Measurements from ENCODE around the gene CST8. TPM values are rescaled to one million over a fixed set of nuclear protein-coding genes. Genes with fewer than 3 reads are reported as not detected.
"Not testable (repeated sequence)": the region's sequence is repeated elsewhere in the genome, so short reads cannot be mapped to it uniquely, and the experiment has no call there.

Gene CST8
- total RNA-seq, 1 donor from 2014 or later = not detected

DNA sequence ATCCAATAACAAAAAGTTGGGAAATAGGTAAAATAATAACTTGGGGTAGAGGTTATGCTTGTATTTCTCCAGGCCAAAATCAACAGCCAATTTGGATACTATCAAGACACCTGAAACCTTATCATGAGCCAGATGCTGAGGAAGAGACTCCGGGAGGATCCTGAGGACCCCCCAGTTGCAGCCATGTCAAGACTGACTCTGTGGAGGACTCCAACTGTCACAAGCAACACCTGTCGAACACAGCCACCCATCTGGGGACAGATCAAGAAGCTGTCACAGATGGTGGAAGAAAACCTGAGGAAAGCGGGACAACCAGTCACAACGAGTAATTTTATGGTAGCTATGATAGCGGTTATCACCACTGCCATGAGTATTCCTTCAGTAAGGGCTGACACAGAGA, 18.6 kb upstream of the CST8 start:
- intact Hi-C loops (cut with DNase I); DNase-seq (ENCODE audit: low spot score): not testable (repeated sequence)

DNA sequence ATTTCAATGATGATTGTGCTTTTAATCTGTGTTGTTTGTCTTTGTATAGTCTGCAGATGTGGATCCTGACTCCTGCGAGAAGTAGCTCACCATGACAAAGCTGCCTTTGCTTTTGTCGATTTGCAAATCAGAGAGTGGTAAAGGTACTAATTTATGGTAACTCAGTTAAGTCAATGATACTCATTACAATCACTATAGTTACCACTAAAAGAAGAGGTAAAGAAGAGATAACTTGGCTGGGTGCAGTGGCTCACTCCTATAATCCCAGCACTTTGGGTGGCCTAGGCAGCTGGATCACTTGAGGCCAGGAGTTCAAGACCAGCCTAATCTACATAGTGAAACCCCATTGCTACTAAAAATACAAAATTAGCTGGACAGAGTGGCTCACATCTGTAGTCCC, 17.6 kb upstream of the CST8 start:
- intact Hi-C loops (cut with DNase I); DNase-seq (ENCODE audit: low spot score): not testable (repeated sequence)

DNA sequence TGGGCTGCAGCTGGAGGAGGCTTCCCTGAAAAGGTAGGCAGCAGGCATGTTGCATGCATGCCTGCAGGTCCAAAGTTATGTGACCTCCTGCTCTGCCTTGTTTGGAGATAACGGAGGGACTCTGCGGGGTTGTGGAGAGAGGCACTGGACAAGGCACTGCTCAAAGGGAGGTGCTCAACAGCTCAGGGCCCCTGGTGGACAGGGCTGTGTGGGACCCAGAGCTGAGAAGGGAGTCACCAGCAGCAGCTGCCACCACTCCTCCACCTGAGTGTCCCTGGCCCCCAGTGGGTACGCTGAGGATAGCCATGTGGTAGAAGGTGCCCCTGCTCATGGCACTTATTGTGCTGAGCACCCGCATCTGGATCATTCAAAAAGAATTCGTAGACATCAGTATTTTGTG, 15.5 kb upstream of the CST8 start:
- no peak for DNase-seq (ENCODE audit: low spot score)
- intact Hi-C loops (cut with DNase I) = no loop called here

DNA sequence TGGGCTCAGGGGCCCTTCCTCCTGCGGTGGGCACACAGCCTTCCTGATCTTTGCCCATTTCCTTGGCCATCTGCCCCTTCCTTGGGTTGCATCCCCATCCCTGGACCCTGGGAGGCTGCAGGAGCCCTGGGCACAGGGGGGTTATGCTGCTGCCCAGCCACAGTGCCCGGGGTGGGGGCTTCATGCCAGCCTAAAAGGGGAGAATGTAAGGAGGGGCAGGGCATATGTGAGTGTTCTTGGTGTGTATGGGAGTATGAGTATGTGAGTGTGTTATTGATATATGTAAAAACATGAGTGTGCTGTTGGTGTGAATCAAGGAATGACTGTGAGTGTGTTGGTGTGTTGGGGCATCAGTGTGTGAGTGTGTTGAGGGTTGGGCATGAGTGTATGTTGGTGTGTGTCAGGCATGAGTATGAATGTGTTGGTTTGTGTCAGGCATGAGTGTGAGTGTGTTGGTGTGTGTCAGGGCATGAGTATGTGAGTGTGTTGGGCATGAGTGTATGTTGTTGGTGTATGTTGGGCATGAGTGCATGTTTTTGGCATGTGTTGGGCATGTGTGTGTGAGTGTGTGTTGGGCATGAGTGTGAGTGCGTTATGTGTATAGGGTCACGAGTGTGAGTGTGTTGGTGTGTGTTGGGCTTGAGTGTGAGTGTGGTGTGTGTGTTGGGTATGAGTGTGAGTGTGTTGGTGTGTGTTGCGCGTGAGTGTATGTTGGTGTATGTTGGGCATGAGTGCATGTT, 14.7 kb upstream of the CST8 start:
- intact Hi-C loops (cut with DNase I) = no loop called here
- no peak for DNase-seq (ENCODE audit: low spot score)

DNA sequence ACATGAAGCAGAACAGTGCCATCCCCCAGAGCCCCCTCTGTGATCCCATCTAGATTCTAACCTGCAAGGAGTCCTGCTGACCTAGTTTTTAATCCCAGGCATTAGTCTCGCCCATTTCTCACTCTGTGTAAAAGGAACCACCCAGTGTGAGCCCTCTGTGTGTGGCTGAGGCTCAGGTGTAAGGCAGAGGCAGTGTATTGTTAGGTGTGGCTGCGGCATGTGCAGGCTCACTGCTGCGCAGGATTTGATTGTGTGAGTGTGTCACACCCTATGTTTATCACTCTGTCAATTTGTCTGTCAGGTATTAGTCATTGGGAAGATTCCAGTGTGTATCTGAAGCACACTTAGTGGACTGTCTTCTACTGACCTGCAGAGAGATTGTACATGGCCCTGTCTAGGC, 13.7 kb upstream of the CST8 start:
- DNase-seq (ENCODE audit: low spot score) = no peak
- intact Hi-C loops (cut with DNase I) = no loop called here

DNA sequence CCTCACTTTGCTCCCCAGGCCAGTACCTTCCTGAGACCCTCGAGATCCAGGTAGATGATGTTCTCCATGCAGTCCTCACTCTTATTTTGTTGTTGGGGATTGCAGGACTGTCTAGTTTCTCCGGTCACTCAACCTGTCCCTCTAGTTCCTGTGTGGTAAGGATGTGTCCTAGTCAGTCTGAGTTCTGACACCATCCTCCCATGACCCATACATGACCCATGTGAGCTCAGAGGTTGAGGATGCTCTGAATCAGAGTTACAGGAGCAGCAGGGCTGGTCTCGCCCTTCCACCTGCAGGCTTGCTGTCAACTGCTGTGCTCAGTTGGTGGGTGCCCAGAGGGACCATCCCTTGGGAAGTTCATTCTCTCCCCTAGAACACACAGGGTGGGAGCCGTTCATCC, 11.9 kb upstream of the CST8 start:
- DNase-seq (ENCODE audit: low spot score) = no peak
- intact Hi-C loops (cut with DNase I) = no loop called here

DNA sequence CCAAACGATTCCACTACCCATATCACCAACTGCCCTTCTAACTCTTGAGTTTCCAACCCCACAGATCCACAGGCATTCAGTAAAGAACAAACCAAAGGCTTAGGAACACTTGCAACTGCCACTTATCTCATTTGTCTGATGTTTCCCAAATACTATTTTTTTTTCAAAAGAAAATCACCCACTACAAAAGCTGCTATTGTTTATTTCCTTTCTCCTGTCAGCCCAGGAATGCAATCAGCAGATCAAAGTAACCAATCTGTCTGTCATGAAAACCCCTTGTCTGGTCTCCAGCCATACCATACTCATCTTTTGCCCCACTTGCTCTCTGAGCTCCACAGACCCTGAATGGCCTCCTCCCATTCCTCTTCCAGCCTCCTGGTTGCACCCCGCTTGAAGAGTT, 8.8 kb upstream of the CST8 start:
- intact Hi-C loops (cut with DNase I) = no loop called here
- no peak for DNase-seq (ENCODE audit: low spot score)

DNA sequence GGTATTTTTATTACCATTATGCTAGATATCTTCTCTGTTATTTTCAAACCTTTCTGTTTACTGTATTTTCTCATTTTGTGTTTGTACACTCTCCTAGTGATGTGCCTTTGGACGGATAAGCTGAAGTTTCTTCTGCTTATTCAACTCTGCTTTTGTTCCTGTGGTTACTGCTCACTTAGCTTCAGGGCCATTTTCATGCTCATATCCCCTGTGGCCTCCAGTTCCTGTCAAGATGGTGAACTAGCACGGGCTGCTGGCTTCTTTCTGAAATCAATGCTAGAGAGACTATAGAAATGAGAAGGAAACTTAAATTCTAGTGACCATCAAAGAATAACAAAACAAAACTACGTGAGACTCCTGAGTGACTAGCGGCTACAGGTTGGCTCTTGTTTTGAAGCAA, 6.8 kb upstream of the CST8 start:
- intact Hi-C loops (cut with DNase I) = no loop called here
- DNase-seq (ENCODE audit: low spot score) = no peak

DNA sequence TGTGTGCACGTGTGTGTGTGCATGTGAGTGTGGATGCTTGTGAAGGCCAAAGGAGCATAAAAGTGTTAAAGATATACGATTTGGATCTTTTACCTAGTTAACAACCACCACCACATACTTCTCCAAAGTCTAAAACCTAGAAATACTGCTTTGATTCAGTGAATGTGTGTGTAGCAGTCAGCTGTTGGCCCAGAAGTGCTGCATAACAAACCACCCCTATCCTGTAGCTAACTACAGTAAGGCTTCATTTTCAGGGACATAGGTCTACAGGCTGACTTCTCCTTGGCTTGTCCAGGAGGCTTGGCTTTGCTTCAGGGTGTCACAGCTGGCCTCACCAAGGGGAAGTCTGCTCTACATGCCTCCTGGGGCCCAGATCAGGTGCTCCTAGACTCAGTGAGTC, 2.4 kb upstream of the CST8 start:
- DNase-seq (ENCODE audit: low spot score) = no peak
- intact Hi-C loops (cut with DNase I) = no loop called here

DNA sequence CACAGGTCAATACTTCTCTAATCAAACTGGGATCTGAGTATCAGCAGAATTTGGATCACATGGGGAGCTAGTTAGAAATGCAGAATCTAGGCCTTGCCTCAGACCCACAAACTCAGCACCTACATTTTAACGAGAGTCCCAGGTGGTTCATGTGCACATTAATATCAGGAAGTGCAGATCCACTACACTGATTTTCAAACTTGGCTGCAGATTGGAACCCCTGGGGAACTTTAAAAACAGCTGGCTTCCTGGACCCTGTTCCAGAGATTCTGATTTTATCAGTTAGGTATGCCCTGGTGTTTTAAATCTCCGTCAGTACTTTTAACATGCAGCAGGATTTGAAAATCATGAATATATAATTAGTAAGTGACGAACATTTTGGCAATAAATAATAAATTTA, 1.9 kb upstream of the CST8 start:
- no peak for DNase-seq (ENCODE audit: low spot score)
- intact Hi-C loops (cut with DNase I) = no loop called here

DNA sequence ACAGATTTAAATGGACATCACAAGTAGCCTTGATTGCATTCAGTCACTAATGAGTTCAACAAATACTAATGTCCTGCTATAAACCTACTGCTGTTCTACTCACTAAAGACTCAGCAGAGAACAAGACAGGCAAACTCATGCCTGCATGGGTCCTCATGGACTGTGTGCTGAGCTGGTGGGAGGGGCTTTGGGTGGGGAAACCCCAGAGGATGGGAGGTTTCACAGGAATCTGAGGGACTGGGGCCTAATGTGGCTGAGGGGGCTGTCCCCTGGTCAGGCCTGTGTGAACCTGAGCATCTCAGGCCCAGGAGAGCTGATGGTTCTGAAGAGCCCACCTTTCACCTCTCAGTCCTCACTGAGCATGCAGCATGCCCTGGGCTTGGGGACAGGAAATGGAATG, 1.4 kb downstream of the CST8 start:
- intact Hi-C loops (cut with DNase I) = no loop called here
- DNase-seq (ENCODE audit: low spot score) = no peak

DNA sequence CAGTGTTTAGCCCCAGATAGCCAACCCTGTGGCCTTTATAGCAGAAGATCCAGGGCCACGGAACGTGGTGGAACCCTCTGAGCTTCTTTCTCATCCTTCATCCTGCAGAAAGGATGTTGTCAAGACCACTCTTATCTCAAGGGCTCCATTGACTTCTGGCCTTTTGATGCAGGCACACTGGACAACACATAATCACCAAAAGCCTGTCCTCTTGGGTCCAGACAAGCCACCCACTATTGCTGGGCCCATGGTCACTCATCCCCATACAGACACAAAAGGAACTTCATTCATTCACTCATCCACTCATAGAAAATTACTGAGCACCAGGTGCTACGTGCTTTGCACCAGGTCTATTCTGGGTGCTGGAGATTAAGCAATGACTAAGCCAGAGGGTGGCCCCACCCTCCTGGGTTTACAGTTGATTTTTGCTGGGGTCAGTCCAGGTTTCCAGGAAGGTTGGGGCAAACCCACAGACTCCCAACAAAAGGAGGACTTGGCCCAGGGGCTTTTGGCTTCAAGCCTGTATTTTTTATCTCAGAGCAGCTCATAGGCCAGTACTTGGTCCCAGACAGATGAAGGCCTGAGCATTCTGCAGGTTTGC, 2.4 kb downstream of the CST8 start:
- intact Hi-C loops (cut with DNase I) = no loop called here
- DNase-seq (ENCODE audit: low spot score) = no peak

DNA sequence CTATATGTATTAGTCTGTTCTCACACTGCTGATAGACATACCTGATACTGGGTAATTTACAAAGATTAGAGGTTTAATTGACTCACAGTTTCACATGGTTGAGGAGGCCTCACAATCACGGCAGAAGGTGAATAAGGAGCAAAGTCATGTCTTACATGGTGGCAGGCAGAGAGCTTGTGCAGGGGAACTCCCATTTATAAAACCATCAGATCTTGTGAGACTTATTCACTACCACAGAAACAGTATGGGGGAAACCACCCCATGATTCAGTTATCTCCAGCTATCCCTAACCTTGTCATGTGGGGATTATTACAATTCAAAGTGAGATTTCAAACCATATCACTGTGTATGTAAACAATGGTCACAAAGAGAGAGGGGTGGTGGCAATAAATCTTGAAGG, 6.6 kb downstream of the CST8 start:
- DNase-seq (ENCODE audit: low spot score) = no peak
- intact Hi-C loops (cut with DNase I) = no loop called here

DNA sequence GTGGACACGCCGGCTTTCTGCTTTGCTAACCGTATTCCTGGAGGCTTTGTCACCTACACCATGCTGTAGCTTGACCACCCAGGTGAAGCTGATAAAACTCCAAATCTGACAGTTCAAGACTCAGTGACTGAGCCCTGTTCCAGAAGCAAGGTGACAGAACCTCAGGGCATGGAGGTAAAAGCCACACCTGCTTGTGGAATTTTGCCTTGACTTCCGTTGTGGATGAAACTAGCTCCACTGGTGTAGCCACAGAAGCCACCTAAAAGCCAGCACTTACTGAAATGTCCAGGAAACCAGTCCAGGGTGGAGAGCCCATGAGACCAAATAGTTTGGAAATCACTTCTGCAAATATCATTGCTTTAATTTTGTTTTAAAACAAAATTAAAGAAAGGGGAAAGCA, 11.0 kb downstream of the CST8 start:
- intact Hi-C loops (cut with DNase I) = no loop called here
- no peak for DNase-seq (ENCODE audit: low spot score)

DNA sequence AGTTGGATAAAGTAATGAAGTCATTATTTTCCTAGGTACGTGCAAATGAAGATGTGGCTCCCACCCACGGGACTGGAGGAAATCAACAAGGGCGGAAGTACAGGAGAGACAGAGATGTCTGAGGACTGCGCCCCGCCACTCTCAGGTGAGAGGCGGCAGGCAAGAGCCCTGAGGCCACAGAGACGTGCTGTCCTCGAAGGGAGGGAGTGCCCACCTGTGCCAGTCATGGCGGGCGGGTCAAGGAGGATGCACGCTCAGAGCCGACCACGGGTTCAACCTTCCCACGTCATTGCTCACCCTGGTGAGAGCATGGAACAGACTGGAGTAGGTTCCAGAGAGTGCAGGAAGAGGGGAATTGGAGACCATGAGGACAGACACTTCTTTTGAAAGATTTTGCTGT, 12.7 kb downstream of the CST8 start:
- DNase-seq (ENCODE audit: low spot score) = no peak
- intact Hi-C loops (cut with DNase I) = no loop called here

DNA sequence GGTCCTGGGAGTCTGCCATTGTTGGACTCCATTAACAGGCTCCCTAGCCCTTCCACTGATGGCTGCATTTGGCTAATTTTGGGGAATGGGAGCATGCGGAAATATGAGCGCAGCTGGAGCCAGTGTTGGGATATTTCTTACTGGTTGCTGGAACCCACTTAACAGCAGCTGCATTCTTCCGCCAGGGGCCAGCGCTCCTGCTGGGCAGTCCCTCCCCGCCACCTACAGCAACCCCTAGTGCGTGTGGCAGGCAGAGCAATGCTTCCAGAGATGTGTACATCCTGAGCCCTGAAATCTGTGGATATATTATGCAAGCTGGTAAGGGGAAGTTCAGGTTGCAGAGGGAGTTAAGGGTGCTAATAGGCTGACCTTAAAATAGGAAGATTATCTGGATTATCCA, 16.4 kb downstream of the CST8 start:
- intact Hi-C loops (cut with DNase I) = no loop called here

DNA sequence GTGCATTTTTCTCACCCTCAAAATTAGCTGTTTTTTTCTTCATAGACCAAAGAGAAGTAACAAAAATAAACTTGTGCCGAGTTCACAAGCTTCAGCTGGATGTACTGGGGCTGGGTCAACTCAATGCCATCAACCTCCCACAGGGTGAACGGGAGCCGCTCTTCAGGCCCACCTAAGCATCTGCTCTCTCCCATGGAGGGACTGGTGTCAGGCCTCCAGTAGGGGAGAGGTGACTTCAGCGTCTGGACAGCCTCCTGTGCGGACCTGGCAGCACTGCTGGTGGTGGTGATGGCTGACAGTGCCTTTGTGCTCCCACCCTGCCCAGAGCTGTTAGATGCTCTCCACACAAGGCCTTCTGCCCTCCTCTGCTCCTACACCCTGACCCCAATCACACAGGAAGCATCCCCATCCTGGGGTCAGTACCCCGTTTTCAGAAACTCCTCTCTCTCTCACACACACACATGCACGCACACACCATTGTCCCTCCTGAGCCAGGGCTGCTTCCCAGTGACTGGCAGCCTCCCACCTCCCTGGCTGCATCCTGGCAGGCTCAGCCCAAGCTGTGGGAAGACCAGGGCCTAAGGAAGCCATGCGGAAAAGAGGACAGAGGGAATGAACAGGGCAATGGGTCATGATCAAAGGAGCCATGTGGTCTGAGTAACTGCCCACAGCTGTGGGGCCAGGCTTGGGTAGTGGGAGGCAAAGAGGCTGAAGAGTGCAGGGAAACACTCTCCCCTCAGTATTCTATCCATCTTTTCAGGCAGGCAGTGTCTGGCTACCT, 17.7 kb downstream of the CST8 start:
- no peak for DNase-seq (ENCODE audit: low spot score)
- intact Hi-C loops (cut with DNase I) = no loop called here

More for the DNA sequence above, 16.4 kb downstream of the CST8 start:
- DNase-seq (ENCODE audit: low spot score) = no peak

DNA sequence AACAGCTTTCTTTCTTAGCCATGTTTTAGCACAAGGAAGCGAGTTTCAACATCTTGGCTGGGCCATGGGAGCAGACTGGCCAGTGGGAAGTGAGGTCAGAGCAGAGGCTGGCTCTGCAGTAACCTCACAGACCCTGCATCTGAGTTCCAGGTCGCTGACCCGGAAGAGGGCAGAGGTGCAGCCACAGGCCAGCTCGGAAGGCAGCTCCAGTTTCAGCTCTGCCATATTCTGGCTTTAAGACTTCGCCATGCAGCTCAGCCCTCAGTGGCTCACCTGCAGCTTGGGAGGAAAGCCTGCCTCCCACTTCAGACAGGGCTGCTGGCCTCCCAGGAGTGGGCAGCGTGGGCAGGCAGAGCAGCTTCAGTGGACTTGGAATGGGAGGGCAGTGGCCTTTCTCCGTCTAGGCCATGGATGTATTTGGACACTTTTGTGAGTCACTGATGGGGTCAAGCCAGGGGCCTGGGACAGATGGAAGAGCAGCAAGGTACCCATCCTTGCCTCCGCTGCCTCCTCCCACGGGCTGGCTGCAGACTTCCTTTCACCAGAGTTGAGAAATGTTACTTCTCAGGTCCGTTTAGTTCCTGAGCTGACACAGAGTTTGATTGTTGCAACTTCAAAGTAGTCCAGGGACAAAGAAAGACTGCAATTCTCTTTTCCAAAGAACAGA, 18.5 kb downstream of the CST8 start:
- intact Hi-C loops (cut with DNase I) = no loop called here
- no peak for DNase-seq (ENCODE audit: low spot score)

DNA sequence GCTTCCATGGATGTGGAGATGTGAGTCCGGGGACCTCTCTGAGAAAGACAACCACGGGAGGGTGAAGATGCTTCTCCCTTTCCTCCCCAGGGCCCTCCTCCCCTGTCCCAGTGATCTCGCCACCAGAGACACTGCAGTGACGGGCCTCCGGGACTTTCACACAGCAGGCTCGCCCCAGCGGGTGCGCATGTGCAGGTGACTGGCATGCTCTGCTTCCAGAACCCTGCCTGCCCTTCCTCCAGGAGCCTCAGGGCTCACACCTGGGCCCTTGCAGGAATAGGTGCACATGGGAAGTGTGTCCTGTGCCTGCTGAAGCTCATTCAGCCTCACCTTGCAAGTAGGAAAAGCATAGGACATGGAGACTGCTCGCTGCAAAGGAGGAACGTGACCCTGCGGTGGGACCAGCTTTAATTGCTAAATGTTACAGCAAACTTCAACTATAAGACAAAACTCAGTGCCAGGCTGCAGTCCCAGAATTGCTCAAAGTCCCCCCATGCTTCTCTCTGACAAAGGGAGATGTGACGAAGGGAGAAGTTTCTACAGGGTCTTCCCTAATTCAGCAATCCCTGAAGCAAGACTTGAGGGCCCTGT, 19.2 kb downstream of the CST8 start:
- intact Hi-C loops (cut with DNase I) = no loop called here
- DNase-seq (ENCODE audit: low spot score) = no peak

DNA sequence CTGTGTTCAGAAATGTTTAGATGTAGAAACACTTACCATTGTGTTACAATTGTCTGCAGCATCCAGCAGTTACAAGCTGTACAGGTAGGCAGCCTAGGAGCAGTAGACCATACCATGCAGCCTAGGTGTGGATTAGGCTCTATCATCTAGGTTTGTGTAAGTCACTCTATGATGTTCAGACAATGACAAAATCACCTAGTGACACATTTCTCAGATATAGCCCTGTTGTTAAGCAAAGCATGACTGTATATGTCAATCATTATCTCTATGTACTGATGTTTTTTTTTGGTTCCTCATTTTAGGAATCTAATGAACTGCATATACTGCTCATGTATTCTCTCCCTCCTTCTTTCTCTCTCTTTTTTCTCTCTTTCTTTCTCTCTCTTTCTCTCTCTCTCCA, 22.2 kb downstream of the CST8 start:
- no peak for DNase-seq (ENCODE audit: low spot score)
- intact Hi-C loops (cut with DNase I) = no loop called here

All from cardiac septum (tissue), 1 donor.